CD14-positive monocyte (primary cell): ENCODE results near the gene LRBA. TPM values are rescaled to one million over a fixed set of nuclear protein-coding genes. Genes with fewer than 3 reads are reported as not detected.

Experiments
- DNase-seq, 3 donors: peaks; one replicate each; pipeline ENCODE4 v3.0.0-alpha.2; 2011 to 2022
- H2AFZ ChIP-seq: 2 replicates; pipeline ENCODE4 v1.6.0; 2012; ENCODE audit warnings: mild to moderate bottlenecking, low read depth, low read length, inconsistent platforms; ENCODE audit not compliant: insufficient read depth, poor library complexity, severe bottlenecking
- H3K27ac ChIP-seq, 2 donors: 1 replicate in 1 of 2; 2 replicates in 1 of 2; pipeline ENCODE4 v1.5.1; 2012 to 2013; ENCODE audit warnings: low read length in 2 of 2, control low read depth in 1 of 2, inconsistent platforms in 1 of 2, low read depth in 1 of 2, mild to moderate bottlenecking in 1 of 2
- H3K27me3 ChIP-seq, 2 donors: one replicate each; pipeline versions ENCODE4 v1.6.0 to v1.6.1; 2011 to 2013; ENCODE audit warnings: low read length in 2 of 2; ENCODE audit not compliant: control insufficient read depth in 2 of 2, insufficient read depth in 2 of 2
- H3K36me3 ChIP-seq, 2 donors: replicated peaks in 1 of 2; 1 replicate in 1 of 2; 2 replicates in 1 of 2; pipeline versions ENCODE4 v1.5.1 to v1.6.1; 2012 to 2013; ENCODE audit warnings: low read length in 2 of 2, control low read depth in 1 of 2, inconsistent platforms in 1 of 2, mild to moderate bottlenecking in 1 of 2; ENCODE audit not compliant: insufficient read depth in 2 of 2, control insufficient read depth in 1 of 2
- H3K4me1 ChIP-seq, 2 donors: 1 replicate in 1 of 2; 2 replicates in 1 of 2; pipeline versions ENCODE4 v1.5.1 to v1.6.1; 2012 to 2013; ENCODE audit warnings: low read length in 2 of 2, control low read depth in 1 of 2, inconsistent platforms in 1 of 2, mild to moderate bottlenecking in 1 of 2, moderate library complexity in 1 of 2; ENCODE audit not compliant: insufficient read depth in 2 of 2, control insufficient read depth in 1 of 2
- H3K4me2 ChIP-seq: replicated peaks from 2 replicates; pipeline ENCODE3; 2012; ENCODE audit warnings: low read length, moderate library complexity, mild to moderate bottlenecking; ENCODE audit not compliant: poor library complexity, severe bottlenecking; ENCODE audit errors: extremely low read depth
- H3K4me3 ChIP-seq, 3 experiments: fragments of 200-600 bp in 1 of 3; sonication (generic) in 1 of 3; replicated peaks in 1 of 3; 1 replicate in 2 of 3; 2 replicates in 1 of 3; pipeline ENCODE4 v1.5.1; 2011 to 2013; ENCODE audit warnings: low read length in 3 of 3, mild to moderate bottlenecking in 3 of 3, control low read depth in 2 of 3, low read depth in 2 of 3, inconsistent platforms in 1 of 3, moderate library complexity in 1 of 3
- H3K79me2 ChIP-seq: 2 replicates; pipeline ENCODE4 v1.6.0; 2012; ENCODE audit warnings: mild to moderate bottlenecking, control low read depth, inconsistent platforms, low read length, moderate library complexity; ENCODE audit not compliant: insufficient read depth
- H3K9ac ChIP-seq: 2 replicates; pipeline ENCODE4 v1.6.0; 2017; ENCODE audit warnings: low read length, mild to moderate bottlenecking; ENCODE audit not compliant: insufficient read depth, poor library complexity, severe bottlenecking
- H3K9me3 ChIP-seq, 2 donors: replicated peaks in 1 of 2; 1 replicate in 1 of 2; 2 replicates in 1 of 2; pipeline versions ENCODE4 v1.5.1 to v1.6.1; 2012 to 2013; ENCODE audit warnings: low read length in 2 of 2, control low read depth in 1 of 2; ENCODE audit not compliant: control insufficient read depth in 1 of 2, insufficient read depth in 1 of 2
- H4K20me1 ChIP-seq: 2 replicates; pipeline ENCODE4 v1.6.0; 2012; ENCODE audit warnings: mild to moderate bottlenecking, low read length, control low read depth, moderate library complexity; ENCODE audit not compliant: insufficient read depth
- H3K27ac Mint-ChIP-seq, 7 donors: one replicate each; pipeline ENCODE4 v1.8.0; 2020; ENCODE audit warnings: mild to moderate bottlenecking in 7 of 7, mixed read lengths in 7 of 7, moderate library complexity in 6 of 7, inconsistent platforms in 2 of 7
- H3K27me3 Mint-ChIP-seq, 3 donors: one replicate each; pipeline ENCODE4 v1.8.0; 2021 to 2022; ENCODE audit warnings: low read depth in 3 of 3, mild to moderate bottlenecking in 3 of 3, mixed read lengths in 3 of 3, moderate library complexity in 3 of 3, inconsistent platforms in 1 of 3
- H3K36me3 Mint-ChIP-seq, 2 donors: one replicate each; pipeline ENCODE4 v1.8.0; 2020; ENCODE audit warnings: mixed read lengths in 2 of 2, inconsistent platforms in 1 of 2, mild to moderate bottlenecking in 1 of 2
- H3K4me1 Mint-ChIP-seq: one replicate; pipeline ENCODE4 v1.8.0; 2020; ENCODE audit warnings: mild to moderate bottlenecking, mixed read lengths
- H3K4me3 Mint-ChIP-seq, 2 donors: one replicate each; pipeline ENCODE4 v1.8.0; 2020; ENCODE audit warnings: mild to moderate bottlenecking in 2 of 2, mixed read lengths in 2 of 2, moderate library complexity in 1 of 2
- H3K9me3 Mint-ChIP-seq, 7 donors: one replicate each; pipeline ENCODE4 v1.8.0; 2020 to 2022; ENCODE audit warnings: mixed read lengths in 7 of 7, mild to moderate bottlenecking in 6 of 7, moderate library complexity in 6 of 7, inconsistent platforms in 2 of 7
- WGBS: methylation state at CpG from one replicate; pipeline ENCODE4 v1.1.5; 2013; ENCODE audit warnings: missing lambda C conversion rate; ENCODE audit not compliant: insufficient coverage; 5-methylcytosine and 5-hydroxymethylcytosine counted together
- intact Hi-C, 2 donors: fragments of 100-400 bp; cut with micrococcal nuclease; formaldehyde crosslinking; loops; one replicate each; pipeline versions ENCODE4 v1.15.0 to v1.15.1; 2023
- polyA plus RNA-seq, 3 donors: library from polyadenylated mRNA; depleted of rRNA in 1 of 3; unstranded in 2 of 3; stranded (reverse) in 1 of 3; fragments of 300-500 nt in 2 of 3; fragments of >200 nt in 1 of 3; fragmentation: Illumina TruSeq in 2 of 3; gene quantifications; 1 replicate in 2 of 3; 2 replicates in 1 of 3; pipeline ENCODE4 v1.2.3, GENCODE V29; 2012 to 2021
- TF ChIP-seq, protein P1 (sequence below): fragments of 200-600 bp; IDR thresholded peaks from one replicate; pipeline ENCODE4 v1.8.0; 2022; ENCODE audit warnings: antibody characterized with exemption, mild to moderate bottlenecking

The LRBA gene
- polyA plus RNA-seq, 3 donors = 1.5 to 5.5 (median 4.4) TPM

- intact Hi-C loops = no loop called here
- H3K9me3 Mint-ChIP-seq = no peaks in the 10 kb centered on the region
- H3K36me3 ChIP-seq = no peaks in the 10 kb centered on the region
- no peak overlapping the region for H3K4me2 ChIP-seq
- H3K4me3 Mint-ChIP-seq = no peak overlapping the region
- H3K79me2 ChIP-seq = no peaks in the 10 kb centered on the region
- DNase-seq = no peak
- no peaks in the 10 kb centered on the region for H3K36me3 Mint-ChIP-seq
- WGBS = no CpG with 5 or more reads among the region's 1 CpG
- H3K27me3 ChIP-seq = no peaks in the 10 kb centered on the region
- H3K4me3 ChIP-seq = no peak overlapping the region
- H3K9ac ChIP-seq = no peak overlapping the region
- peaks cover 10 to 19% of the 10 kb centered on the region in 2 donors for H3K4me1 ChIP-seq
- H2AFZ ChIP-seq = no peak overlapping the region
- no peaks in the 10 kb centered on the region for H4K20me1 ChIP-seq
- no peaks in the 10 kb centered on the region for H3K9me3 ChIP-seq
- H3K27ac ChIP-seq = no peak overlapping the region
- TF ChIP-seq, protein P1, sequence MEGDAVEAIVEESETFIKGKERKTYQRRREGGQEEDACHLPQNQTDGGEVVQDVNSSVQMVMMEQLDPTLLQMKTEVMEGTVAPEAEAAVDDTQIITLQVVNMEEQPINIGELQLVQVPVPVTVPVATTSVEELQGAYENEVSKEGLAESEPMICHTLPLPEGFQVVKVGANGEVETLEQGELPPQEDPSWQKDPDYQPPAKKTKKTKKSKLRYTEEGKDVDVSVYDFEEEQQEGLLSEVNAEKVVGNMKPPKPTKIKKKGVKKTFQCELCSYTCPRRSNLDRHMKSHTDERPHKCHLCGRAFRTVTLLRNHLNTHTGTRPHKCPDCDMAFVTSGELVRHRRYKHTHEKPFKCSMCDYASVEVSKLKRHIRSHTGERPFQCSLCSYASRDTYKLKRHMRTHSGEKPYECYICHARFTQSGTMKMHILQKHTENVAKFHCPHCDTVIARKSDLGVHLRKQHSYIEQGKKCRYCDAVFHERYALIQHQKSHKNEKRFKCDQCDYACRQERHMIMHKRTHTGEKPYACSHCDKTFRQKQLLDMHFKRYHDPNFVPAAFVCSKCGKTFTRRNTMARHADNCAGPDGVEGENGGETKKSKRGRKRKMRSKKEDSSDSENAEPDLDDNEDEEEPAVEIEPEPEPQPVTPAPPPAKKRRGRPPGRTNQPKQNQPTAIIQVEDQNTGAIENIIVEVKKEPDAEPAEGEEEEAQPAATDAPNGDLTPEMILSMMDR = no peak
- H3K27ac Mint-ChIP-seq = peak overlapping the region in 1 of 7 donors; percentile 33
- H3K27me3 Mint-ChIP-seq = peaks cover 0 to 3% (median 0%) of the 10 kb centered on the region in 3 donors
- peaks cover 21% of the 10 kb centered on the region for H3K4me1 Mint-ChIP-seq
Observed at GRCh38 chr4:150855981-150856510, 159.0 kb downstream of the LRBA start.

GRCh38 chr4:150854600-150854999 lies 160.5 kb downstream of the LRBA start:
- Histone ChIP-seq H3K27me3 (no peaks in the 10 kb centered on the region), H2AFZ (no peak overlapping the region), H3K79me2 (no peaks in the 10 kb centered on the region), H3K4me3 (no peak overlapping the region), H3K36me3 (no peaks in the 10 kb centered on the region), H4K20me1 (no peaks in the 10 kb centered on the region), H3K4me2 (no peak overlapping the region), H3K27ac (no peak overlapping the region), H3K9me3 (no peaks in the 10 kb centered on the region), H3K4me1 (peaks cover 10 to 19% of the 10 kb centered on the region in 2 donors), H3K9ac (no peak overlapping the region)
- no peaks in the 10 kb centered on the region for H3K36me3 Mint-ChIP-seq
- H3K9me3 Mint-ChIP-seq = no peaks in the 10 kb centered on the region
- no peak overlapping the region for H3K4me3 Mint-ChIP-seq
- no peak overlapping the region for H3K27ac Mint-ChIP-seq
- intact Hi-C loops = no loop called here
- DNase-seq = no peak
- H3K4me1 Mint-ChIP-seq = peaks cover 21% of the 10 kb centered on the region
- H3K27me3 Mint-ChIP-seq = peaks cover 0 to 3% (median 0%) of the 10 kb centered on the region in 3 donors
- TF ChIP-seq, protein P1 = no peak
- 90% methylated on average over 2 of the region's 4 CpGs for WGBS
